Caco-2 (cell line): Measurements from ENCODE around the gene AGAP1. TPM values are rescaled to one million over a fixed set of nuclear protein-coding genes. Genes with fewer than 3 reads are reported as not detected.

Experiments used
- BruUV-seq: library from RNA; stranded (reverse); fragments of 400-500 nt; replicated peaks from 2 replicates; lab custom pipeline; 2021; lab: Mats Ljungman, UMichigan
- CTCF ChIA-PET: fragments of 300-600 bp; sonication (Branson Sonifier 250); formaldehyde crosslinking; loops from one replicate; lab custom pipeline; 2022; ENCODE audit warnings: antibody characterized with exemption; lab: Charles Lee
- POLR2A ChIA-PET: fragments of 300-600 bp; sonication (Branson Sonifier 250); formaldehyde crosslinking; loops from one replicate; lab custom pipeline; 2022; ENCODE audit warnings: antibody characterized with exemption; lab: Charles Lee
- DNase-seq, 2 experiments: peaks; one replicate each; pipeline versions ENCODE4 v3.0.0 to v3.0.0-alpha.2; 2020 to 2022
- H3K27me3 ChIP-seq: replicated peaks from 2 replicates; pipeline ENCODE4 v1.6.0; 2011; ENCODE audit warnings: low read length; ENCODE audit not compliant: control insufficient read depth, insufficient read depth
- H3K36me3 ChIP-seq: 2 replicates; pipeline ENCODE4 v1.5.1; 2011; ENCODE audit warnings: low read length; ENCODE audit not compliant: control insufficient read depth, insufficient read depth
- H3K4me1 ChIP-seq: fragments of 250-450 bp; sonication (Bioruptor Pico); 2 replicates; pipeline ENCODE4 v1.5.1; 2020; ENCODE audit warnings: mild to moderate bottlenecking
- H3K4me3 ChIP-seq: 2 replicates; pipeline ENCODE4 v1.5.1; 2011; ENCODE audit warnings: low read depth, mild to moderate bottlenecking, control low read depth, low read length
- H3K9me3 ChIP-seq: fragments of 250-450 bp; sonication (Bioruptor Pico); 2 replicates; pipeline ENCODE4 v1.5.1; 2020; ENCODE audit warnings: mild to moderate bottlenecking, moderate library complexity
- H3K27ac Mint-ChIP-seq: one replicate; pipeline ENCODE4 v1.8.0; 2022; ENCODE audit warnings: mixed read lengths; ENCODE audit not compliant: unreplicated experiment
- H3K27me3 Mint-ChIP-seq: one replicate; pipeline ENCODE4 v1.8.0; 2022; ENCODE audit warnings: mixed read lengths; ENCODE audit not compliant: insufficient read depth, unreplicated experiment
- H3K36me3 Mint-ChIP-seq: one replicate; pipeline ENCODE4 v1.8.0; 2022; ENCODE audit warnings: mild to moderate bottlenecking, mixed read lengths; ENCODE audit not compliant: insufficient read depth, unreplicated experiment
- H3K4me1 Mint-ChIP-seq: one replicate; pipeline ENCODE4 v1.8.0; 2022; ENCODE audit warnings: low read depth, mixed read lengths; ENCODE audit not compliant: unreplicated experiment
- H3K4me3 Mint-ChIP-seq: one replicate; pipeline ENCODE4 v1.8.0; 2022; ENCODE audit warnings: mild to moderate bottlenecking, moderate library complexity, mixed read lengths; ENCODE audit not compliant: unreplicated experiment
- H3K9me3 Mint-ChIP-seq: one replicate; pipeline ENCODE4 v1.8.0; 2022; ENCODE audit warnings: mixed read lengths; ENCODE audit not compliant: unreplicated experiment
- CTCF ChIP-seq, 2 experiments: fragments of 200-600 bp in 1 of 2; IDR thresholded peaks; 1 replicate in 1 of 2; 2 replicates in 1 of 2; pipeline versions ENCODE4 v1.5.1 to v1.8.0; 2011 to 2022; ENCODE audit warnings: antibody characterized with exemption in 1 of 2, control low read depth in 1 of 2, inconsistent platforms in 1 of 2, low read depth in 1 of 2, low read length in 1 of 2, mild to moderate bottlenecking in 1 of 2, moderate library complexity in 1 of 2; ENCODE audit not compliant: insufficient read depth in 1 of 2, severe bottlenecking in 1 of 2, unreplicated experiment in 1 of 2
- intact Hi-C: fragments of 100-400 bp; cut with micrococcal nuclease; formaldehyde crosslinking; loops from one replicate; pipeline ENCODE4 v1.10.0; 2022; ENCODE audit not compliant: unreplicated experiment
- total RNA-seq: library from RNA; stranded (reverse); gene quantifications from 2 replicates; pipeline ENCODE4 v1.2.3, GENCODE V29; 2022

The AGAP1 gene
- total RNA-seq, 1 experiment from 2014 or later, result 41.7 TPM

DNA sequence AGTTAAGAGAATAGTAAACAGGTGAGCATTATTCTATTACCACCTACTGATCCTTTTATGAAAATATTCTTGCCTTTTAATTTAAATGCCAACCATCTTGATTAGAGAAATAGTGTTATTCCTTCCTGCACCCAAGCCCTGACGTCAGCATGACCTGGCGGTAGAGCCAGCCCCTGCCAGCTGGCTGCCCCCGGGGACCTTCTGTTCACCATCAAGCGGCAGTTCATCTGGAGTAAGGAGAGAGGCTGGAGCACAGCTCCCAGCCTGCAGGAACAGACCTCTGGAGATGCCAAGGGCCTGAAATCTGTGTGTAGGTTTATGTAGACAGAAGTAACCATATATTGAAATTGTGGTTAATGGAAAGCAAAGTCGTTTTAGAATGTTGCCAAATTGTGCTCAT lies 502.6 kb downstream of the AGAP1 start:
- H3K4me3 Mint-ChIP-seq, result no peak overlapping the region
- Histone ChIP-seq H3K9me3 (no peaks in the 10 kb centered on the region), H3K27me3 (no peaks in the 10 kb centered on the region), H3K4me3 (no peak overlapping the region), H3K36me3 (no peaks in the 10 kb centered on the region), H3K4me1 (no peaks in the 10 kb centered on the region)
- TF ChIP-seq CTCF (IDR thresholded peaks at IDR 0.05; ENCODE audit: insufficient read depth in 1 of 2, low read depth in 1 of 2, low read length in 1 of 2, severe bottlenecking in 1 of 2, unreplicated experiment in 1 of 2), result no peak
- no peaks in the 10 kb centered on the region for H3K4me1 Mint-ChIP-seq
- BruUV-seq, result no TSS peak
- H3K36me3 Mint-ChIP-seq, result no peaks in the 10 kb centered on the region
- DNase-seq, result no peak
- intact Hi-C loops, result no loop called here
- no peak overlapping the region for H3K27ac Mint-ChIP-seq
- H3K27me3 Mint-ChIP-seq, result no peaks in the 10 kb centered on the region
- no peaks in the 10 kb centered on the region for H3K9me3 Mint-ChIP-seq
- ChIA-PET POLR2A (no interaction called here), CTCF (no interaction called here)

- TF ChIP-seq CTCF (IDR thresholded peaks at IDR 0.05; ENCODE audit: insufficient read depth in 1 of 2, low read depth in 1 of 2, low read length in 1 of 2, severe bottlenecking in 1 of 2, unreplicated experiment in 1 of 2), result no peak
- no peak for DNase-seq
- no peaks in the 10 kb centered on the region for H3K4me1 Mint-ChIP-seq
- no peaks in the 10 kb centered on the region for H3K36me3 ChIP-seq
- no peak overlapping the region for H3K4me3 Mint-ChIP-seq
- ChIA-PET CTCF (no interaction called here), POLR2A (no interaction called here)
- no peaks in the 10 kb centered on the region for H3K9me3 ChIP-seq
- H3K4me1 ChIP-seq, result no peaks in the 10 kb centered on the region
- no peaks in the 10 kb centered on the region for H3K9me3 Mint-ChIP-seq
- no peak overlapping the region for H3K4me3 ChIP-seq
- H3K27ac Mint-ChIP-seq, result no peak overlapping the region
- intact Hi-C loops, result no loop called here
- no peaks in the 10 kb centered on the region for H3K27me3 Mint-ChIP-seq
- no peaks in the 10 kb centered on the region for H3K36me3 Mint-ChIP-seq
- BruUV-seq, result no TSS peak
- H3K27me3 ChIP-seq, result no peaks in the 10 kb centered on the region
Measured at GRCh38 chr2:235999011-235999410, 505.2 kb downstream of the AGAP1 start.

DNA sequence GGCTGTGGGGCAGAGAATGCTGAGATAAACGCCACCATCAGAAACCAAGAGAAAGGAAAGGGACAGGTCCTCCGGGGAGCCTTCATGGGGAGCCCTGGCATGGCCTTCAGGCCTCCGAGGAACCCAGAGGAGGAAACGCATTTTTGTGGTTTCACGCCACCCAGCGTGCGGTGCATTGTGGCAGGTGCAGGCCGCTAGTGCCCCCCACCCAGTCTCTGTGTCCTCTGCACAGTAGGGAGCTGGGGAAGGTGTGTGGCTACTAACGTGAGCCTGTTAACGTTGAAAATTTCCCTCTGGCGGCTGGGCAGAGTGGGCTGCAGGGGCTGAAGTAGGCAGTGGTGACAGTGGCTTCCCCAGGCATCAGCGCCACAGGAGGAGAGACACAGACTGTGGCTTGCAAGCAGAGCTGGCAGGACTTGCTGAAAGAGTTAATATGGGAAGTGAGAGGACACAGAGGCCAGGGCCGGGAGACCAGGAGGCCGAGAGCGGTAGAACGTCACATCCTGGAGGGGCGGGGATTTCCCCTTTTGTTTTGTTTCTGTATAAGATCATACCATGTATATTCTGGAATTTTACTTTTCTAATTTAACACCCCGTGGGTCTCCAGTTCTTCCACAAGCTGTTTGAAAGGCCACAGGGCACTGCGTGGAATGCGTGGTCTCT lies 507.5 kb downstream of the AGAP1 start:
- Mint-ChIP-seq H3K9me3 (no peaks in the 10 kb centered on the region), H3K27me3 (no peaks in the 10 kb centered on the region), H3K27ac (no peak overlapping the region), H3K4me3 (no peak overlapping the region), H3K36me3 (peaks cover 5% of the 10 kb centered on the region), H3K4me1 (no peaks in the 10 kb centered on the region)
- no peak for TF ChIP-seq CTCF (IDR thresholded peaks at IDR 0.05; ENCODE audit: insufficient read depth in 1 of 2, low read depth in 1 of 2, low read length in 1 of 2, severe bottlenecking in 1 of 2, unreplicated experiment in 1 of 2)
- intact Hi-C loops, result no loop called here
- DNase-seq, result no peak
- no peaks in the 10 kb centered on the region for H3K4me1 ChIP-seq
- H3K4me3 ChIP-seq, result no peak overlapping the region
- H3K36me3 ChIP-seq, result no peaks in the 10 kb centered on the region
- H3K27me3 ChIP-seq, result no peaks in the 10 kb centered on the region
- BruUV-seq, result no TSS peak
- POLR2A ChIA-PET, result no interaction called here
- H3K9me3 ChIP-seq, result no peaks in the 10 kb centered on the region
- CTCF ChIA-PET, result no interaction called here
